ENCODE measurements around the gene ZNF654. TPM values are rescaled to one million over a fixed set of nuclear protein-coding genes. Genes with fewer than 3 reads are reported as not detected.
"Not testable (repeated sequence)": the region's sequence is repeated elsewhere in the genome, so short reads cannot be mapped to it uniquely, and the experiment has no call there.

The ZNF654 gene
- total and polyA plus RNA-seq, 2 experiments from 2014 or later = 6.3 to 16.2 TPM

DNA sequence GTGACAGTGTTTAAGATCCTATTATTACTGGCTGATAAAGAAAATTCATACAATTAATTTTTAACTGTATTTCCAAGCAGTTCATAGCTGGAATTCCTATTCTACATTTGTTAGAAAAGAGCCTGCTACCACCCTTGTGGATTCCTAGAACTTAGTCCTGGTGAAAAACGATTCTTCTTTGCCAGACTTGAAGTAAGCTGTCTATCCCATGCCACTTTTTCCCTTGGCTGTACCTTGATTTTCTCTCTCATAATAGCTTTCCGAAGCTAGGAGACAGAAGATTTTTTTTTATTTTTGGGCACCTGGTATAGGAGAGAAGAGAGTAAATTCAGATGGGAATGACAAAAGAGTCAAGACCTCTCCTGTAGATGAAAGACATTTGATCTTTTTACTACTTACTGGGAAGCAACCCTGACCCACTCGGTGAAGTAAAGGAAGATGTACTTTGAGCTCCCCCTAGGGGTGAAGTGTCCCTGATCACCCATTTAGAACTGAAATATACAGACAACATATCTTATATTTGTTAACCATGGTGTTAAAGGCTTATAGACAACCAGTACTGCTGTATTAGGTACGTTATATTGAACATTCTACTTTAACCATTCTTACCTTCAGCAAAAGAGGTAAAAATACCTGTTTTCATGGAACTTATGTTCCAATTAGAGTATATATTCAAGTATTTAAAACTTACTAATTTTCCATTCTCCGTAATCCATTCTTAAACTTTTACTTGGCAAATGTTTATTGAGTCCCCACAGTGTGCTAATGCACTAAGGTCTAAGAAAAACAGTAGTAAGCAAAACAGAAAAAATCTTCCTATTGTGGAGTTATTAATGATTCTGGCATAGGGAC, 54.5 kb downstream of the ZNF654 start:
- H3K27ac ChIP-seq = no peak overlapping the region
- no peaks in the 10 kb centered on the region for H3K9me3 ChIP-seq (ENCODE audit: low read depth)
- no peaks in the 10 kb centered on the region for H3K36me3 ChIP-seq (replicated peaks; ENCODE audit: insufficient read depth, low read depth)
- WGBS (ENCODE audit: low lambda C conversion rate, missing lambda C conversion rate) = 47% methylated on average over 5 of the region's 5 CpGs
- TF ChIP-seq EZH2phosphoT487 (IDR thresholded peaks at IDR 0.05; ENCODE audit: low read depth, severe bottlenecking, unreplicated experiment) (no peak), EZH2 (IDR thresholded peaks at IDR 0.05; ENCODE audit: borderline replicate concordance) (no peak), CTCF (IDR thresholded peaks at IDR 0.05; ENCODE audit: poor library complexity) (peak; percentile 62)
- no peak overlapping the region for H2AFZ ChIP-seq
- H3K4me3 ChIP-seq = no peak overlapping the region
- H3K4me2 ChIP-seq = no peak overlapping the region
- H3K9me2 ChIP-seq (replicated peaks; ENCODE audit: insufficient read depth) = no peaks in the 10 kb centered on the region
- peaks cover 5% of the 10 kb centered on the region for H3K79me2 ChIP-seq
- no peaks in the 10 kb centered on the region for H3K4me1 ChIP-seq (ENCODE audit: insufficient read depth)
- DNase-seq (ENCODE audit: low spot score) = peak; percentile 82
- no peaks in the 10 kb centered on the region for H3K27me3 ChIP-seq
- no peaks in the 10 kb centered on the region for H4K20me1 ChIP-seq (ENCODE audit: insufficient read depth, poor library complexity, severe bottlenecking)

DNA sequence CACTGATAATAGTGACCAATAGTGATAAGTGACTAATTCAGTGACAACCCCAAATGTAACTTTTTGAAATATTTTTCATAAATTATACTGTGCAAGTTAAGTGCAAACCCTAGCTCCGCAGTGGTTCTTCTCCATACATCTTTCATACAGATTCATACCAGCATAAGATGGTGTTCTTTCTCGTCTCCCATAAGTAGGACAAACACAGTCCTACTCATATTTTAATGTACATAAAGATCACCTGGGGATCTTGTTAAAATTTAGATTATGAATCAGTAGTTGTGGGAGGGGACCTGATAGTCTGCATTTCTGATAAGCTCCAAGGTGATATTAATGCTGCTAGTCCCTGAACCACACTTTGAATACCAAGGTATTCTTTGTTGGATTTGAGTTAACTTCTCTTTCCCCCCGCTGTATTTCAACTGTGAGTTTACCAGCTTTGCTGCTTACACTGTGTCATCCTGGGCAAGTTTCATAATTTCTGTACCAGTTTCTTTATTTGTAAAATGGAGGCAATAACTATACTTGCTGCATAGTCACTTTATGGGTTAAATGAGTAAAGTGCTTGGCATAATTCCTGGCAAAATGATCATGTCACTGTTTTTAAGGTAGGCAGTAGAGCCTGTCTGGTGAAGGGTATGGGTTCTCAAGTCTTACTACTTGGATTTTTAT, 56.0 kb downstream of the ZNF654 start:
- H3K79me2 ChIP-seq = peaks cover 5% of the 10 kb centered on the region
- TF ChIP-seq EZH2phosphoT487 (IDR thresholded peaks at IDR 0.05; ENCODE audit: low read depth, severe bottlenecking, unreplicated experiment) (no peak), EZH2 (IDR thresholded peaks at IDR 0.05; ENCODE audit: borderline replicate concordance) (no peak), CTCF (IDR thresholded peaks at IDR 0.05; ENCODE audit: poor library complexity) (no peak)
- no peak overlapping the region for H3K4me3 ChIP-seq
- no peaks in the 10 kb centered on the region for H3K36me3 ChIP-seq (replicated peaks; ENCODE audit: insufficient read depth, low read depth)
- no peak for DNase-seq (ENCODE audit: low spot score)
- 97% methylated on average over 3 of the region's 3 CpGs for WGBS (ENCODE audit: low lambda C conversion rate, missing lambda C conversion rate)
- H3K4me2 ChIP-seq = no peak overlapping the region
- no peak overlapping the region for H3K27ac ChIP-seq
- no peaks in the 10 kb centered on the region for H3K27me3 ChIP-seq
- no peaks in the 10 kb centered on the region for H3K9me3 ChIP-seq (ENCODE audit: low read depth)
- H2AFZ ChIP-seq = no peak overlapping the region
- no peaks in the 10 kb centered on the region for H4K20me1 ChIP-seq (ENCODE audit: insufficient read depth, poor library complexity, severe bottlenecking)
- H3K9me2 ChIP-seq (replicated peaks; ENCODE audit: insufficient read depth) = no peaks in the 10 kb centered on the region
- no peaks in the 10 kb centered on the region for H3K4me1 ChIP-seq (ENCODE audit: insufficient read depth)

DNA sequence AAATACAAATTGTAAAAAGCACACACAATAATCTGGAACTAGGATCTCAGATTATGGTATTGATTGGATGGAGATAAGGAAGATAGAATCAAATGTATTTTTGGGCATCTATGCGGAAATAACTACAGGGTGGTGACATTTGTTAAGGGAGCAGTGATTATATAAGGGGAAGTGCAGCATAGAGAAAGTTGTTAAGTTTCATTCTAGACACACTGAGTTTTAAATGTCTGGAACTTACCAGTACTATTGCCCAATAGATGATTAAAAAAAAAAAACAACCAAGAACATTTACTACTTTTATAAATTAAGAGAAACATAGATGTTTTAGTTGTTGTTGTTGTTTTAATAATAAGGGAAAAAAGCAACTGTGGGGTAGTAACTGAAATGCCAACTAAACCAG, 58.6 kb downstream of the ZNF654 start:
- no peak for DNase-seq (ENCODE audit: low spot score)
- Histone ChIP-seq H3K36me3 (replicated peaks; ENCODE audit: insufficient read depth, low read depth) (no peaks in the 10 kb centered on the region), H3K4me2 (no peak overlapping the region), H4K20me1 (ENCODE audit: insufficient read depth, poor library complexity, severe bottlenecking) (no peaks in the 10 kb centered on the region), H3K9me2 (replicated peaks; ENCODE audit: insufficient read depth) (no peaks in the 10 kb centered on the region), H3K4me1 (ENCODE audit: insufficient read depth) (no peaks in the 10 kb centered on the region), H3K79me2 (peaks cover 10% of the 10 kb centered on the region), H2AFZ (no peak overlapping the region), H3K27ac (no peak overlapping the region), H3K9me3 (ENCODE audit: low read depth) (peaks cover 3% of the 10 kb centered on the region), H3K4me3 (no peak overlapping the region), H3K27me3 (no peaks in the 10 kb centered on the region)
- TF ChIP-seq EZH2phosphoT487 (IDR thresholded peaks at IDR 0.05; ENCODE audit: low read depth, severe bottlenecking, unreplicated experiment) = no peak
- no peak for TF ChIP-seq EZH2 (IDR thresholded peaks at IDR 0.05; ENCODE audit: borderline replicate concordance)
- TF ChIP-seq CTCF (IDR thresholded peaks at IDR 0.05; ENCODE audit: poor library complexity) = no peak
- 0% methylated on average over 1 of the region's 1 CpG for WGBS (ENCODE audit: low lambda C conversion rate, missing lambda C conversion rate)

GRCh38 chr3:88118603-88119002, 59.5 kb downstream of the ZNF654 start:
- not testable (repeated sequence) for H3K9me2 ChIP-seq (replicated peaks; ENCODE audit: insufficient read depth); DNase-seq (ENCODE audit: low spot score); H3K79me2 ChIP-seq; H3K27ac ChIP-seq; H4K20me1 ChIP-seq (ENCODE audit: insufficient read depth, poor library complexity, severe bottlenecking); H3K36me3 ChIP-seq (replicated peaks; ENCODE audit: insufficient read depth, low read depth); H3K4me2 ChIP-seq; H3K4me1 ChIP-seq (ENCODE audit: insufficient read depth); H3K27me3 ChIP-seq; H3K4me3 ChIP-seq; H2AFZ ChIP-seq; H3K9me3 ChIP-seq (ENCODE audit: low read depth)
- 100% methylated on average over 1 of the region's 2 CpGs for WGBS (ENCODE audit: low lambda C conversion rate, missing lambda C conversion rate)
